Activated naive CD4-positive, alpha-beta T cell (primary cell): ENCODE measurements around the gene SIVA1.

Experiments used
- DNase-seq, 4 experiments: peaks; one replicate each; lab custom pipeline; 2025; lab: John Stamatoyannopoulos, UW

SIVA1 gene

GRCh38 chr14:104797115-104798044 is 44.4 kb downstream of the SIVA1 start:
- no peak for DNase-seq

GRCh38 chr14:104798300-104799243 is 45.6 kb downstream of the SIVA1 start:
- DNase-seq = no peak

- no peak for DNase-seq
Observed at GRCh38 chr14:104799244-104800014, 46.5 kb downstream of the SIVA1 start.

- peak in 3 of 4 experiments; percentile 37 to 84 (median 59) for DNase-seq
Observed at GRCh38 chr14:104800015-104800770, 47.2 kb downstream of the SIVA1 start.

- peak in 2 of 4 experiments; percentile 51 to 71 for DNase-seq
Observed at GRCh38 chr14:104800771-104801519, 48.0 kb downstream of the SIVA1 start, which contains the start of gene ZBTB42. ZBTB42 (plus strand) TSS chr14:104801101; CDS start chr14:104801198, 97 bp downstream.

GRCh38 chr14:104801520-104802393 is 48.8 kb downstream of the SIVA1 start:
- DNase-seq = no peak

- DNase-seq = no peak
Observed at GRCh38 chr14:104802394-104803184, 49.6 kb downstream of the SIVA1 start.

GRCh38 chr14:104803280-104803911 is 50.4 kb downstream of the SIVA1 start:
- DNase-seq = no peak

GRCh38 chr14:104803912-104804410 is 51.0 kb downstream of the SIVA1 start:
- DNase-seq = no peak

- no peak for DNase-seq
Observed at GRCh38 chr14:104804481-104805325, 51.8 kb downstream of the SIVA1 start.

GRCh38 chr14:104805326-104805678 is 52.4 kb downstream of the SIVA1 start:
- no peak for DNase-seq

GRCh38 chr14:104805941-104806624 is 53.1 kb downstream of the SIVA1 start:
- DNase-seq = no peak

- no peak for DNase-seq
Observed at GRCh38 chr14:104806625-104807465, 53.9 kb downstream of the SIVA1 start.

GRCh38 chr14:104808456-104808855 is 55.5 kb downstream of the SIVA1 start:
- no peak for DNase-seq
